ENCODE measurements around the gene CAMK4.
"Not testable (repeated sequence)": the region's sequence is repeated elsewhere in the genome, so short reads cannot be mapped to it uniquely, and the experiment has no call there.

Gene CAMK4

GRCh38 chr5:111294551-111294950, 70.4 kb downstream of the CAMK4 start:
- no peak for TF ChIP-seq CTCF (conservative IDR thresholded peaks at IDR 0.05; ENCODE audit: low read depth, low read length)
- DNase-seq (ENCODE audit: low read depth) = no peak
- H3K4me3 ChIP-seq (ENCODE audit: low read length) = no peak overlapping the region

DNA sequence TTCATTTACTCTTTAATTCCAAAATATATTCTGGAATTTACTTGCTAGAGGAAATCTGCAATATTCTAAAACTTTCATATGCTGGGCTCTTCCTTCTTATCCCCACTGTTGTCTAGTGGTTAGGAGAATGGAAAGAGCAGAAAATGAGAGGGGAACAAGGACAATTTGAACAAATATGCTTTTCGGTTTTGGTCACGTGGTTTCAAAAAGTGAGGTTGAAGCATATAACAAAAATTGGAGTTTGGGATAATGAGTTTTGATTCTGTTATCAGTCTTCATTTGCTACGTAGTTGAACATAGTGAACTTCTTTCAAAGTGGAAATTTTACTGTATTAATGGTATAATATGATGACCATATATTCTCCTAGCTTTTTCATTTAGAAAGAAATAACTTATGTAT, 71.5 kb downstream of the CAMK4 start:
- H3K4me3 ChIP-seq (ENCODE audit: low read length) = no peak overlapping the region
- TF ChIP-seq CTCF (conservative IDR thresholded peaks at IDR 0.05; ENCODE audit: low read depth, low read length) = no peak
- DNase-seq (ENCODE audit: low read depth) = no peak

DNA sequence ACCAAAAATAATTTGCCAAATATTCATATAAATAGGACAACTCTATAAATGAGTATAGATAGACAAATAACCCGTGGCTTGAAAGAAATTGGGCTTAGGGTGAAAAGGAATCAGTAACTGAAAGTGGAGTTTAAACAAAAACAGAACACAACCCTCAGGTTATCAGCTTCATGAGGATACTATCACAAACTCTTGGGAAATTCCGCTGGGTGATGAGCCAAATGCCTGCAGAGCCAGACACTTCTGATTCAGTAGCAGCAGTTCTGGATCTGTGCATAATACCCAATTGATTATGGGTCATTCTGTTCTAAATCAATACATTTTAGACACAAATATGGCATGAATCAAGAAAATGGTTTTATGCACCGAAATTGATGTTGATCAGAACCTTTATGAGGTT, 72.4 kb downstream of the CAMK4 start:
- TF ChIP-seq CTCF (conservative IDR thresholded peaks at IDR 0.05; ENCODE audit: low read depth, low read length) = no peak
- DNase-seq (ENCODE audit: low read depth) = no peak
- H3K4me3 ChIP-seq (ENCODE audit: low read length) = no peak overlapping the region

DNA sequence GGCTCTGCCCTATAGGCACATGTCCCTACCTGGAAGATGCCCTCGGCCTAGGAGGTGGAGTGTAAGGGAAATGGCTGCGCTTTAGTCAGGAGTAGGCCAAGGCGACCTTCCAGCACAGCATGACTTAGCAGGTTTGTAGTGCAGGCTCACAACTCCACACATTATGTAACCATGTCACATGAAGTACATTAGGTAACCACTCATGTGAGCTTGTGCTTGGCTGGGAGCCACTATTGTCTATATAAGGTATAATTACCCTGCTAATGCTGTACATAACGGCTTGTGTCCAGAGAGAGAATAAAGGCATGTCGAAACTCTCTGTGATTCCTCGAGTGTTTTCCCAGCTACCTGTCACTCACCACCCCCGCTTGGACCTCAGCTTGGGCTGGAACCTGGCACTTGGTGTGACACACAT, 74.9 kb downstream of the CAMK4 start:
- no peak for TF ChIP-seq CTCF (conservative IDR thresholded peaks at IDR 0.05; ENCODE audit: low read depth, low read length)
- DNase-seq (ENCODE audit: low read depth) = no peak
- no peak overlapping the region for H3K4me3 ChIP-seq (ENCODE audit: low read length)

- H3K4me3 ChIP-seq (ENCODE audit: low read length) = no peak overlapping the region
- no peak for TF ChIP-seq CTCF (conservative IDR thresholded peaks at IDR 0.05; ENCODE audit: low read depth, low read length)
Measured at GRCh38 chr5:111299831-111300432, 75.7 kb downstream of the CAMK4 start.

DNA sequence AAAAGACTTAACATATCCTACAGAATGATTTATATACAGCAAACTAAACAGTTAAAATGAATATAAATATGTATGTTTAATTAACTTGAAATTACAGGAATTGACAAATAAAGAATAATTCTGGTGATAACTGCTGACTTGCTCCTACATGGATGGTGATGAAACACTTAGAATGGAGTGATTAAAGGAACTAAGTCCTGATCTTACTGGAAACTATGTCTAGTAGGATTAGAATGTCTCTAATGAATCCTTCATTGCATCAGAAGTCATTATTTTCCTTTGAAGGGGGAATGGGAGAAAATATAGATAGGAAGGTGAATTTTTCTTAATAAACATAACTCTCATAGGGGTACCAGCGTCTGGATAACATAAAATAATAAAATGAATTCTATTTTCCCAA, 77.1 kb downstream of the CAMK4 start:
- DNase-seq (ENCODE audit: low read depth) = no peak
- no peak overlapping the region for H3K4me3 ChIP-seq (ENCODE audit: low read length)
- TF ChIP-seq CTCF (conservative IDR thresholded peaks at IDR 0.05; ENCODE audit: low read depth, low read length) = no peak

More at GRCh38 chr5:111299831-111300432, 75.7 kb downstream of the CAMK4 start:
- no peak for DNase-seq (ENCODE audit: low read depth)

DNA sequence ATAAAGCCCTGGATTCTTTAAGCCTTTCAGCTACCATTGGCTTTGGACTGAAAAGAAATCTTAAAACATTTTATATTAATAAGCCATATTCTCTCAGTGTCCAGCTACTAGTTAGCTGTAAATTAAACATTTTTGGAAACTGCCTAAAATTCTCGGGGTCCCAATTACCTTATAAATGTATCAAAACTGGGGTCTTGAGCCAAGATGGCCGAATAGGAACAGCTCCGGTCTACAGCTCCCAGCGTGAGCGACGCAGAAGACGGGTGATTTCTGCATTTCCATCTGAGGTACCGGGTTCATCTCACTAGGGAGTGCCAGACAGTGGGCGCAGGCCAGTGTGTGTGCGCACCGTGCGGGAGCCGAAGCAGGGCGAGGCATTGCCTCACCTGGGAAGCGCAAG, 77.9 kb downstream of the CAMK4 start:
- not testable (repeated sequence) for H3K4me3 ChIP-seq (ENCODE audit: low read length); DNase-seq (ENCODE audit: low read depth)

- no peak for TF ChIP-seq CTCF (conservative IDR thresholded peaks at IDR 0.05; ENCODE audit: low read depth, low read length)
- H3K4me3 ChIP-seq (ENCODE audit: low read length) = no peak overlapping the region
- DNase-seq (ENCODE audit: low read depth) = no peak
Measured at GRCh38 chr5:111308951-111309350, 84.8 kb downstream of the CAMK4 start.

All from retinal pigment epithelial cell (primary cell).